CD4-positive, alpha-beta T cell treated with Interleukin-1 beta for 1 hour (primary cell): ENCODE measurements around the gene SPTLC1.
"Not testable (repeated sequence)": the region's sequence is repeated elsewhere in the genome, so short reads cannot be mapped to it uniquely, and the experiment has no call there.

Source experiments
- DNase-seq, 2 donors: peaks; one replicate each; pipeline ENCODE4 v3.0.0-alpha.2; 2020 to 2022

SPTLC1 gene

DNA sequence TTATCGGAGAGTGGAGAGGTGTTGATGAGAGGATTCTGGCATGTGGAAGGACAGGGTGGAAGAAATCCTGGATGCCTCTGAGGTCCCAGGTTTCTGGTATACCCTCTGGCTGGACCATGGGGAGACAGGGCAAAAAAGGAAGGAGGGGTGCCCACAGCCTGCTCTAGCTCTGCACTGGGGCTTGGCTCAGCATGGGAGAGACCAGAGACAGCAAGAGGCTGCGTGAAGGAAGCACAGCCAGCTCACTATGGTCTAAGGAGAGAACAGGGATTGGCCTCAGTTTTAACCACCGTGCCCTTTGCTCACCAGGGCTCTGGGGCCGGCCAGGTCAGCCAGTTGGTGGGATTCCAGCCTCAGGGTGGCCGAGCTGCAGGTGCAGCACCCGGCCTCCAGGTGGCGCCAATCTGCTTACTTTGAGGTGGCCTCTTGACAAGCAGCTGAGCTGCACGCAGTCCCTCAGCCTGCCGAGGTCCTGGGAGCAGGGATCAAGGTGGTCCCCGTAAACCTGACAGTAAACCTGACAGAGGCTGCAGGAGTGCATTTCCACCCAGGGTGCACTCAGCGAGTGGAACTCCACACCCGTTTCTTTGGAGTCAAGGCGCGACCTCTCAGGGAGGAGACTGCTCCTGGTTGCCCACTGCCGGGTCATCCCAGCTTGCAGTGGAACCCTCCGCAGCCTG lies 25.0 kb upstream of the SPTLC1 start:
- peak; percentile 66 to 67 for DNase-seq

DNA sequence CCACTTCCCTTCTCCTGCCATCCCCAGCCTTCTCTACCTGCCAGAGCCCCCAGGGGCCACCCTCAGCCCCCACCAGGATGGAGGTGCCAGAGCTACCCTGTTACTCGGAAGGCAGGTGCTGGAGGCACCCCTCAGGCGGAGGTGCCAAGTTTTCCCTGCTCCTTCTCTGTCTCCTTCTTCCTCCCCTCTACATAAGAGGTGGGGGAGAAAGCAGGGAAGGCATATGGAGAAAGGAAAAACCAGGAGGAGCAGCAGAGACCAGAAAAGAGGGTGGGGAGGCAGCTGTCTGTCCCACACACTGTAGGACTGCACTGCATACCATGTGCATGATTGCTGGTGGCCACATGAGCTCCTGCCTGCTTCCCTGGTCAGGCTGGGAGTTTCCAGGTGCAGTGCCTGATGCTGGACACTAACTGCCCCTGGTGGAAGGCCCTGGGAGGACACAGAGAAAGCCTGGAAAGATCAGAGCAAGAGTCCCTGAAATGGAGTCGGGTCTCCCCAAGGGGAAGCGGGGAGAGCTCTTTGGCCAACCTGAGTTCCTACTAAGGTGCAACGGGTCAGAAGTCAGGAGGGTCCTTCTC lies 23.8 kb upstream of the SPTLC1 start:
- not testable (repeated sequence) for DNase-seq

DNA sequence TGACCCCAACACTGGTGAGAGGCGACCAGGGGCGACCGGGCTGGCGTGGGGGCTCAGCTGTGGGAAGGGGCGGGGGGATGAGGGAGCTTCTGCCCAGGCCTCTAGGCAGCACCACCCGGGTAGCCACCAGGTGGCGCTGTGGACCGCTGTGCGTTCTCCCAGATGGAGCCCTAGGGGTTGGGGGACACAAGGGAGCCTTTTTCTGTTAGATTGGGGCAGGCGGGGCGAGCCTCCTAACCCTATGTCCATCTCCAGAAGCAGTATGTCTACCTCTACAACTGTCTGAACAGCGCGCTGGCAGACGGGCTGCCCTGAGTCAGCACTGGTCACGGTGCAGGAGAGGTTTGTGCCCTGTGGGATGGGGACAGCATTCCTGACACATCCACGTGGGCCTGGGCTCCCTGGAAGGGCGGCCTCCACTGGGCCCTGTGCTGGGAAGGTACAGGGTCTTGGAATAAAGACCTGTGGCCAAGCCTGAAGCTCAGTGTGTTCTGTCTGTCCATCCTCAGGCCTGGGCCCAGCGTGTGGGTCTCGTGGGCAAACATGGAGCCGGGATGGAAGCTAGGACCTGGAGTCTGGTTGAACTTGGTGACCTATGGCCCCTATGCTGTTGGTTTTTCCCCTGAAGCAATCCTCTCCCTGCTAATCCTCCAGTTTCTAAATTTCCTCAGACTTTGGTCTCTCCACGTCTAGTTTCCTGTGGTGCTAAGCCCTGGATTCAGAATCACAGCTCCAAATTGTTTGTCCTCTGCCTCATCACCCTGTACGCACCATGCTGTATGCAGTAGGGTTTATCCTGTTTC lies 23.1 kb upstream of the SPTLC1 start:
- DNase-seq: peak; percentile 61 to 74

DNA sequence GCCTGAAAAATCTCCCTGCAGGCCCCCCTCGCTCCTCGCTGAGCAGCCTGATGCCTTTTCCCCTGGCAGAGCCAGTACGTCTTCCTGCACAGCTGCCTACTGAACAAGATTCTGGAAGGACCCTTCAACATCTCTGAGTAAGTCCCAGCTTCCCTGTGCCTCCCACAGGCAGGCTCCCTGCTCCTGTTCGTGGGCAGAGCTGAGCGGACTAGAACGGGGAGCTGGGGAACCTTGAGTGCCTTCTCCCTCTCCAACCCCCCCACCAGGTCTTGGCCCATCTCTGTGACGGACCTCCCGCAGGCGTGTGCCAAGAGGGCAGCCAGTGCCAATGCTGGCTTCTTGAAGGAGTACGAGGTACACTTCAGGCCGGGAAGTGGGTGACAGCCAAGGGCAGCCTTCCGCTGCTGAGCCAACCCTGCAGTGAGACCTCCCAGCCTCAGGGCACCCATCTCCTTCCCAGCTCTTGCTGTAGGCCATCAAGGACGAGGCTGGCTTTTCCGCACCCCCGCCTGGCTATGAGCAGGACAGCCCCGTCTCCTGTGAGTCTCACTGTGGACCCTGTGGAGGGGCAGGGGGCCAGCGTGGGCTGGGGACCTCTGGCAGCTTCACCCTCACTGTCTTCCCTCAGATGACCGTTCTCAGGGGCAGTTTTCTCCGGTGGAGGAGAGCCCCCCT lies 21.1 kb upstream of the SPTLC1 start:
- no peak for DNase-seq

DNA sequence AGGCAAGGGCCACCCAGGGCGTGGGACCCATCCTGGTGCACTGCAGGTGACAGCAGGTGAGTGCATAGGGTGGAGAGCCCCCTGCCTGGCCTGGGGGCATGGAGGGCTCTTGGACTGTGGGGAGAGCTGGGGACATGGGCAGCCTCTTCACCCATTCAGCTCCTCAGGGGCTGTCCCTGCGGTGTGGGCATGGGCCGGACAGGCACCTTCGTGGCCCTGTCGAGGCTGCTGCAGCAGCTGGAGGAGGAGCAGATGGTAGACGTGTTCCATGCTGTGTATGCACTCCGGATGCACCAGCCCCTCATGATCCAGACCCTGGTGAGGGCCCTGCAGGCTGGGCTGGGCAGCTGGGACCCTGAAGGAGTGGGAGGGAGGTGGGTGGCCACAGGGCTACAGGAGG lies 20.4 kb upstream of the SPTLC1 start:
- DNase-seq: no peak

DNA sequence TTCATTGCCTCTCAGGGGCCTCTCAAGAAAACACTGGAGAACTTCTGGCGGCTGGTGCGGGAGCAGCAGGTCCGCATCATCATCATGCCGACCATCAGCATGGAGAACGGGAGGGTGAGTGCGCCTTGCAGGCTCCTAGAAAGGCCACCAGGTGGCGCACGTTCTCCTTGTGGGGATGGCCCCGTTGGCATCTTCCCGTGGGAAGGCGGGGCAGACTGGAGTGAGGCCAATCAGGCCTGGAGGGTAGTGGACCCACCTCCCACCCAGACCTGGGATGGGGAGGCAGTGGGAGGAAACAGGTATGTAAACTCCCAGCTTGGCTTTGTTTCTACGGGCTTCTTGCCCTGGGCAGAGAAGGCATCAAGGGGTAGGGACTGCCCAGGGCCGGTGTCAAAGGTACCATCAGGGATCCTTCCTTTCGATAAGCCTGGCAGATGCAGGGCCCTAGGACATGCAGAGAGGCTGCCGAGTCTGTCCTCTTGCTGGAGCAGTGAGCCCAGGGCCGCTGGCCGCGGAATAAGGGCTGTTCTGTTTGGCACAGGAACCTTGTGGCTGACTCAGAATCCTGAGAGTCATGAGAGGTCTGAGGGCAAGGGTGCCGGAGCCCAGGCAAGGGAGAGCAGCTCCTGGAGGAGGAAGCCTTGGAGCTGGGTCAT lies 18.9 kb upstream of the SPTLC1 start:
- peak; percentile 76 to 77 for DNase-seq

DNA sequence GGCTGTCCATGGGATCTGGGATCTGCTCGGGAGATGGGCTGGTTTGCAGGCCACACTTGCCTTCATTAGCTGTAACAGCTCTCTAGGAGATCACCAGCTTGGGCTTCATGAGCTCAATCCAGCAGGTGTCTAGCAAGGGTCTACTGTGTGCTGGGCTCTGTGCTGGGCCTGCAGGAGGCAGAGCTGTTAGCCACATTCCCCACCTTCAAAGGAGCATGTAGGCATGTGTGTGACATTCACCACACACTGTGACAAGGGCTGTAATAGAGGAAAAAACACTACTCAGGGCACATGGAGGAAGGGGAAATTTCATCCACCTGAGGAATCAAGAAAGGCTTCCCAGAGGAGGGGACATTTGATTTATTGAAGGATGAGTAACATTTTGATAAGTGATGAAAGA lies 17.7 kb upstream of the SPTLC1 start:
- DNase-seq: not testable (repeated sequence)

DNA sequence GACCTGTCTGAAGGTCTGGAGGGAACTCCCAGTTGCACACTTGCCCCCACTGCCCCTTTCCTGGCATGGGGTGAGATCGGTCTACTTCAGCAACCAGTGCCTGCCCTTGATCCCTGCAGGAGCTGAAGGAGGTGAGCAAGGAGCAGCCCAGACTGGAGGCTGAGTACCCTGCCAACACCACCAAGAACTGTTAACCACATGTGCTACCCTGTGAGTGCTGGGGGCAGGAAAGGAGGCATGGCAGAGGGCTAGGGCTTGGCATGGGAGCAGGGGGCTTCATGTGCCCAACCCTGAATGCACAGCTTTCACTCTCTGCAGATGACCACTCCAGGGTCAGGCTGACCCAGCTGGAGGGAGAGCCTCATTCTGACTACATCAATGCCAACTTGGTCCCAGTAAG lies 17.3 kb upstream of the SPTLC1 start:
- DNase-seq: no peak

DNA sequence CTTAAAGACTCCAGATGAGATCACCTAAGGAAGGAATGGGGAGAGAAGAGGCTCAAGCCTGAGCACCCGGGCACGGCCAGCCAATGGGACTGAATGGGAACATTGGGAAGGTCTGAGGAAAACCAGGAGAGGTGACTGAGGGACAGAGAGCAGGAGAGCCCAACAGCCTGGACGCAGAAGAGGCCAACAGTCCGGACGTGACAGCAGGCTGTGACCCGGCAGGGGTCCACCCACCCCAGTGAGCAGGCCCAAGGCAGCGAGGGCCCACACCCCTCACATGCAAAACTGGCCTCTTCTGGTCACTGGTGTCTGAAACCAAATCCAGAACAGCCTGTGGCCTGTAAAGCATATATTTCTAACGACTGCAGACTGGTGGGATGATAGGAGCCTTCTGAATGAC lies 7.6 kb upstream of the SPTLC1 start:
- no peak for DNase-seq

DNA sequence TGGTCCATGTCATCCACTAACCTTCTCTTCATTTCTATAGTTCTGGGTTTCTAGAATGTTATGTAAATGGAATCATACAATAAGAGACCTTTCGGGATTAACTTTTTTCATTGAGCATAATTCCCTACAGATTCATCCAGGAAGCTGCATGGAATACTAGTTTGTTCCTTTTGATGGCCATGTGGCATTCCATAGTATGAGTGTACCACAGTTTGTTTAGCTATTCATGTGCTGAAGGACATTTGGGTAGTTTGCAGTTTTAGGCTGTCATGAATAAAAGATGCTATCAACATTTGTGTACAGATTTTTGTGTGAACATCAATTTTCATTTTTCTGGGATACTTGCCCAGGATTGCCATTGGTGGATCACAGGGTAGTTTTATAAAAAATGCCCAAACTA lies 6.8 kb upstream of the SPTLC1 start:
- no peak for DNase-seq

DNA sequence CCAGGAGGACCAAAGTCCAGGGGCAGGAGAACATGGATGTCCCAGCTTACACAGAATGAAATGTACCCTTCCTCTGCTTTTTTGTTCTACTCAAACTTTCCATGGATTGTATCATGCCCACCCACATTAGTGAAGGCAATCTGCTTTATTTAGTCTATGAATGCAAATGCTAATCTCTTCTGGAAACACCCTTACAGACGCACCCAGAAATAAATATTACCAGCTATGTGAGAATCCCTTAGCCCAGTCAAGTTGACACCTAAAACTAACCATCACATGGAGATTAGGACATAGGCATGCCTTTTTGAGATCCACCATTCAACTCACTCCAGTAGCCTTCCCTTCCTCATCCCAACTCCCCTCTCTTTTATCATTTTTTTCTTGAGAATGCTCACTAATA lies 6.1 kb upstream of the SPTLC1 start:
- DNase-seq: no peak

DNA sequence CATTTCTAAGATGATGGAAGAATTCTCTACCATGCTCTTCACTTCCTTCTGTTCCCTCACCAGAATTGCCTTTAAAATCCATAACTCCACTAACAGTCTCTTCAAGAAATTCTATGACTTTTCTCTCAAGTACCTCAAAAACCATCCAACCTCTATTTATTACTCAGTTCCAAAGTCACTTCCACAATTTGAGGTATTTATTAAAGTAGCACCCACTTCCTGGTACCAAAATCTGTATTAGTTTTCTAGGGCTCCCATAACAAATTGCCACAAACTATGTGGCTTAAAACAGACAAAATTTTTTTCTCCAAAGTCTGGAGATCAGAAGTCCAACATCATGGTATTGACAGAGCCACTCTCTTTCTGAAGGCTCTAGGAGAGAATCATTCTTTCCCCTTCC lies 4.9 kb upstream of the SPTLC1 start:
- DNase-seq: no peak

DNA sequence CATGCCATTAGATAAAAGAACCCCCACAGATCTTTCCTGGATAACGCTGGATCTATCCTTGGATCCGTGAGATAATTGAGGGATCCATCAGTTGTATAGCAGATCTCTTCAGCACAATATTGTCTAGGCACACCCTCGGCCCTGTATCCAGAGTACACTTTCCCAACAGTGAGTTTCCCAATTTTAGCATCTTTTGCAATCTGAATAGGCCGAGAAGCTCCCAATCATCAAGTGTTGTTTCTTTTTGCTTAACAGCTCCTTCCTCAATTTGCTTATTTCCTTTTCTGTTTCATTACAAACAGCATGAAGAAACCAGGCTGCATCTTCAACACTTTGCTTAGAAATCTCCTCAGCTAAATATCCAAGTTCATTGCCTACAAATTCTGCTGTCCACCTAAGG lies 4.4 kb upstream of the SPTLC1 start:
- DNase-seq: no peak

DNA sequence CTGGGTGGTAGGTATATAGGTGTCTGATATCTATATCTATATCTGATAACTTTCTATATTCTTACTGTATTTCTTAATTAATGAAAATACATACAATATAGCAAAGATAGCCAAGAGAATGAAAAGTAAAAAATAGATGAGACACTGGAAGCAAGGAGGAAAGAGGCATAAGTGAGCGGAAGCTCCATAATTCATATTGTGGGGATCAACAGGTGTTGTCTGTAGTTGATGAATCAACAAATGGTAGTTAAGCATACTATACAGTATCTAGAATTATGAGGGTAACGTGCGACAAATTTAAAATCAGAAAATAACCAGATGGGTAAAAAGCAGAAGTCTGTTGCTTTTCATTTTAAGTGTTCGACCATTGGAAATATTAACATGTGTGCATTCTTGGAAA lies 7.1 kb downstream of the SPTLC1 start:
- DNase-seq: no peak

DNA sequence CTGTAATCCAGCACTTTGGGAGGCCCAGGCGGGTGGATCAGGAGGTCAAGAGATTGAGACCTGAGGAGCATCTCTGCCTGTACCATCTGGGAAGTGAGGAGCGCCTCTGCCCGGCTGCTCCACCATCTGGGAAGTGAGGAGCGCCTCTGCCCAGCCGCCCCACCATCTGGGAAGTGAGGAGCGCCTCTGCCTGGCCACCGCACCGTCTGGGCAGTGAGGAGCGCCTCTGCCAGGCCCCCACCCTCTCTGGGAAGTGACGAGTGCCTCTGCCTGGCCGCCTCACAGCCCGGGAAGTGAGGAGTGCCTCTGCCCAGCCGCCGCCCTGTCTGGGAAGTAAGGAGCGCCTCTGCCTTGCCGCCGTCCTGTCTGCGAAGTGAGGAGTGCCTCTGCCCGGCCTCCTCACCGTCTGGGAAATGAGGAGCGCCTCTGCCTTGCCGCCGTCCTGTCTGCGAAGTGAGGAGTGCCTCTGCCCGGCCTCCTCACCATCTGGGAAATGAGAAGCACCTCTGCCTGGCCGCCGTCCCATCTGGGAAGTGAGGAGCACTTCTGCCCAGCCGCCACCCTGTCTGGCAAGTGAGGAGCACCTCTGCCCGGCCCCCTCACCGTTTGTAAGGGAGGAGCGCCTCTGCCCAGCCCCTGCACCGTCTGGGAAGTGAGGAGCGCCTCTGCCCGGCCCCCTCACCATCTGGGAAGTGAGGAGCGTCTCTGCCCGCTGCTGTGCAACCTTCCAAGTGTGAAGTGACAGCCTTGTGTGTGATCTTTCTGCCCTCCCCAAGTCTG lies 9.6 kb downstream of the SPTLC1 start:
- not testable (repeated sequence) for DNase-seq

DNA sequence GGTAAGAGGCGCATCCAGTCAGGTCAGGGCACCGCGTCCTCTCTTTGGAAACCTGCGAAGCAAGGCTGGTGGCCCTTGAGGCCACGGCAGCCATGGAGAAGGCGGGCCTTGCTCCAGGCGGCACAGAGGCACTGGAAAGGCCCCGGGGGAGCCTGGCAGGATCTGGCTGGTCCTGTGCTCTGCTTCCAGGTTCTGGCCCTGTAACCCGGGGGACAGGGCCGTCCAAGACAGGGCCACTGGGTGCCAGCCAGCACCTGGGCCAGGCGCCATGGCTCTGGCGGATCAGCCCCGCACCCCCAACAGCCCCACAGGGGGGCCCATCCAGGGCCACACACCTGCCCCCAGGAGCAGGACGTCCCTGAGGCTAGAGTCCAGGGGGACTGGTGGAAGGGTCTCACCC lies 11.6 kb downstream of the SPTLC1 start:
- not testable (repeated sequence) for DNase-seq

DNA sequence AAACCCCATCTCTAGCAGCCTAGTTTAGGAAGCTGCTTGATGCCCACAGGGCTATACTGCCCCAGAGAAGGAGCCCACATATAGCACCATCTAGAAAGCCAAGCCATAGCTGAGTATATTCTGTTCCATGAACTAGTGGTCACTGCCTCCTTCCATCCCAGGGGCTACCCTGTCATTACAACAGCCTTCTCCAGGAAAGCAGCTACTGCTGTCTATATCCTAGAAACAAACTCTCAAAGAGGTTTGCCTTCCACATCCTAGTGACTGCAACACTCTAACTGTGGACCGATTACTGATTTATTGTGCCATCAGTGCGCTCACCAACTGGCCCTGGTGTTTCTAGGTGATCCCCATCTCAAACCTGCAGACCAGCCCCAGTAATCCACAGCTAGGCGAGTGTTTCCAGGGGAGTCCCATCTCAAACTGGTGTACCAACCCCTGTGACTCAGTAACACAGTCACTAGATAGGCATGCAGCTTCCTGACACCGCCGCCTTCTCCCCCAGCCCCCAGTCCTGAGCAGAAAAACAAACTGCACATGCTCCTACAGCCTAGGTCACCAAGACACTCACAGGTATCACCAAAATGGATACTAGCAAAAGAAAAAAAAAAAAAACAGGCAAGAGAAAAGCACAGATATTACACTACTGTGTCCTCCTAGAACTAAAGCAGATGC lies 14.8 kb downstream of the SPTLC1 start:
- no peak for DNase-seq

DNA sequence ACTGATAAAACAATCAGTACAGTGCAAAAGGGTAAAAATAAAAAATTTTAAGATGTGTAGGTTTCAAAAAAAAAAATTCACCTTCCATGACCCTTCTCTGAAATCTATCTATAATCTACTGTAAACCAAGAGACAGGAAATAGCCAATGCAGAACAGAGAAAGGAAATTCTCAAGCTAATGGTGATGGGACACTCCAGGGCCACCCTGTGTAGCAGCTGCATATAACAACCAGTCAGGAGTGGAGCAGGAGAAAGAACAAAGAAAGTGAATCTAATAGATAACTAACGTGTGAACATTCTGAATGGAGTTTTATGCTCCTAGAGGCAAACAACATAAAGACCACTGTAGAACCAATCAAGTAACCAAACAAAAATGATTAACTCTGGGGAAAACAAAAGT lies 16.6 kb downstream of the SPTLC1 start:
- no peak for DNase-seq

DNA sequence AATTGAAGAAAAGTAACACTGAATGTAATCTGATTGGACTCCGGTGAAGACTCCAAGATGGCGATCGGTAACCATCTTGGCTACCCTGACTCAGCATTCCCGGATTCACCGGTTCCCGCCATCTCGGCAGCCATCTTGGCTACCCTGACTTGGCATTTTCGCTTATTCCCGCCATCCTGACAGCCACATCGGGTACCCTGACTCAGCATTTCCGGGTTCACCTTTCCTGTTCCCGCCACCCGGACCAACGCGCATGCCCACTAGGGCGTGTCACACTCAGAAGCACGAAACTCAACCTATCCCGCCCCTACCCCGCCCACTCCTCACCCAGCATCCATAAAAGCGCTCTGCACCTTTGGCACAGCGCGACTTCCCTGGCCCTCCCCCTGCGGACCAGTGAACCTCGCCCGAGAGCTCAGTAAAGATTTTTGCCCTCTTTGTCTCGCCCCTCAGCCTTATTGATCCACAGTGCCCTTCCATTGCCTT lies 17.2 kb downstream of the SPTLC1 start:
- peak; percentile 72 to 82 for DNase-seq

DNA sequence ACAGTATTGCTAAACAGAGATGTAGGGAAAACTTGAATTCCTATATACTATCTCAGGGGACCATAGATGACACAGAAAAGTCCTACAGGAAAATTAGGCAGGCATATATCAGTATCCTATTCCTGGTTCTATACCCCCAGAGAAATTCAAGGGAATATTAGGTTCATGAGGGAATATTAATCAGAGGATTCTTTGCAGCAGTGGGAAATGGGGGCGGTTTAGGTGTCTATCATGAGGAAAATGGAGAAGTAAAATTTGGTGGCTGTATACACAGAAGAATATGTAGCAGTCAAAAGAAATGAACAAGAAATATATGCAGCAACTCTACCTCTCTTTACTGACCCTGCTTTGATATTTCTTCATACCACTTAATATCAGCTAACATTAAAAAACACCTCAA lies 20.0 kb downstream of the SPTLC1 start:
- DNase-seq: no peak

DNA sequence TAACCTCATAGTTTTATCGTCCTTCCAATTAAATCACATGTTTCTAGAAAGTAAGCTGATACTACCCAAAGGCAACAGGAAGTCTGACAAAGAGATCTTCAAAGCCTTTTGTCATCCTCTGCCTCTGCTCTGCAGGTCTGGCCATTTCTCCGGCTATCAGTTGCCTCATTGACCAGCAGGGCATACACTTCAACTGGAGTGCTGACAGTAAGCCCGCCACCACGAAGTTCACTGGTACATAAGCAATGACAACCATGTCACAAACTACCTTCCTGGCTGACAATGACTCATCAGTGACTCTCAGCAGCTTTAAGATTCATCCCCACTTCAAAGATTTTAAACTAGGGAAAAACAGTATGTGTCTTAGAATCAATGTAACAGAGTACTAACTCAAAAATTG lies 20.6 kb downstream of the SPTLC1 start:
- DNase-seq: no peak

DNA sequence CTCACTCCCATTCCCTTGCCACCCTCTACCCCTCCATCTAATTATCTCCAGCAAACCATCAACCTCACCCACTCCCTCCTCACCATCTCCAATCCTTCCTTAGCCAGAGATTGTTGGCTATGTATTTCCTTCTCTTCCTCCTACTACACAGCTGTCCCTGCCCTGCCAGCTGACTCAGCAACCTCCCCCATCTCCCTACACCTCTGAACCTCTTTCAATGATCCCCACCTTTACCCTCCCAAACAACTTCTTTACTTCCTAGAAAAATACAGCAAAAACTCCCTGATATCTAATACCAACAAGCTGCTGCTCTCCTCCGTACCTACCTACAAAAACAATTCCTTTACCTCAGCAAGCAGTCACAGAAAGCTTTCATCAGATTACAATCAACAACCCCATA lies 37.3 kb downstream of the SPTLC1 start:
- DNase-seq: no peak
